Putamen (tissue), 1 donor: ENCODE data around the gene FBXL16.
A peak's percentile ranks its signal among the peaks of the same experiment; 100 is the strongest.

ENCODE experiments used
- DNase-seq: peaks from one replicate; pipeline ENCODE4 v3.0.0-alpha.2; 2016; ENCODE audit warnings: low spot score

FBXL16 gene

GRCh38 chr16:734981-735881, 29.6 kb upstream of the FBXL16 start:
- DNase-seq: no peak

- peak; percentile 86 for DNase-seq
Observed at GRCh38 chr16:734208-734980, 28.8 kb upstream of the FBXL16 start.

GRCh38 chr16:733382-734207, 28.0 kb upstream of the FBXL16 start:
- DNase-seq: no peak

GRCh38 chr16:732936-733335, 27.3 kb upstream of the FBXL16 start:
- DNase-seq: peak; percentile 66

GRCh38 chr16:732332-732731, 26.7 kb upstream of the FBXL16 start:
- no peak for DNase-seq

GRCh38 chr16:730666-731509, 25.3 kb upstream of the FBXL16 start:
- DNase-seq: no peak

GRCh38 chr16:729768-730665, 24.4 kb upstream of the FBXL16 start:
- DNase-seq: no peak

- no peak for DNase-seq
Observed at GRCh38 chr16:728890-729744, 23.5 kb upstream of the FBXL16 start.

GRCh38 chr16:728131-728889, 22.7 kb upstream of the FBXL16 start:
- no peak for DNase-seq

GRCh38 chr16:727291-727977, 21.8 kb upstream of the FBXL16 start:
- no peak for DNase-seq

GRCh38 chr16:726438-727290, 21.1 kb upstream of the FBXL16 start, which contains the start of the genes CCDC78 and HAGHL:
TSS of gene CCDC78 (minus strand) at chr16:726443. CDS start at chr16:726367, 76 bp downstream.
TSS of gene HAGHL (plus strand) at chr16:727106. CDS start at chr16:727510, 404 bp downstream.
- no peak for DNase-seq

- no peak for DNase-seq
Observed at GRCh38 chr16:726188-726437, 20.5 kb upstream of the FBXL16 start.

GRCh38 chr16:725463-726187, 20.0 kb upstream of the FBXL16 start:
- no peak for DNase-seq

- DNase-seq: no peak
Observed at GRCh38 chr16:725041-725376, 19.4 kb upstream of the FBXL16 start.

- no peak for DNase-seq
Observed at GRCh38 chr16:724188-725040, 18.8 kb upstream of the FBXL16 start.

GRCh38 chr16:723695-724094, 18.1 kb upstream of the FBXL16 start:
- DNase-seq: no peak
